Measurements from ENCODE around the gene ACAD9.
"Not testable (repeated sequence)": the region's sequence is repeated elsewhere in the genome, so short reads cannot be mapped to it uniquely, and the experiment has no call there.

ACAD9 gene

GRCh38 chr3:128879125-128879969 lies at the start of gene ACAD9:
Gene ACAD9, plus strand, starts transcription at chr3:128879620. Its CDS starts 72 bp downstream, at chr3:128879692.
- DNase-seq: peak; percentile 100

GRCh38 chr3:128829925-128830625 lies 49.3 kb upstream of the ACAD9 start:
- DNase-seq: not testable (repeated sequence)

GRCh38 chr3:128830762-128831161 lies 48.7 kb upstream of the ACAD9 start:
- not testable (repeated sequence) for DNase-seq

GRCh38 chr3:128832979-128833378 lies 46.4 kb upstream of the ACAD9 start:
- not testable (repeated sequence) for DNase-seq

- DNase-seq: no peak
These were observed 44.3 kb upstream of the ACAD9 start for GRCh38 chr3:128835096-128835495.

GRCh38 chr3:128841926-128842920 lies 37.2 kb upstream of the ACAD9 start:
- DNase-seq: no peak

- DNase-seq: no peak
These were observed 34.9 kb upstream of the ACAD9 start for GRCh38 chr3:128844502-128844901.

GRCh38 chr3:128845119-128845777 lies 34.2 kb upstream of the ACAD9 start:
- DNase-seq: no peak

GRCh38 chr3:128845778-128846485 lies 33.5 kb upstream of the ACAD9 start:
- peak; percentile 91 for DNase-seq

GRCh38 chr3:128846486-128846891 lies 32.9 kb upstream of the ACAD9 start:
- no peak for DNase-seq

GRCh38 chr3:128847666-128848370 lies 31.6 kb upstream of the ACAD9 start:
- no peak for DNase-seq

GRCh38 chr3:128848936-128849335 lies 30.5 kb upstream of the ACAD9 start:
- DNase-seq: no peak

GRCh38 chr3:128849911-128850455 lies 29.4 kb upstream of the ACAD9 start:
- no peak for DNase-seq

GRCh38 chr3:128850544-128850943 lies 28.9 kb upstream of the ACAD9 start:
- DNase-seq: no peak

GRCh38 chr3:128851601-128852000 lies 27.8 kb upstream of the ACAD9 start:
- no peak for DNase-seq

- DNase-seq: no peak
These were observed 25.6 kb upstream of the ACAD9 start for GRCh38 chr3:128853826-128854225.

- DNase-seq: no peak
These were observed 24.9 kb upstream of the ACAD9 start for GRCh38 chr3:128854475-128854874.

- no peak for DNase-seq
These were observed 23.9 kb upstream of the ACAD9 start for GRCh38 chr3:128855569-128855968.

- DNase-seq: no peak
These were observed 21.3 kb upstream of the ACAD9 start for GRCh38 chr3:128858167-128858566.

- no peak for DNase-seq
These were observed 19.8 kb upstream of the ACAD9 start for GRCh38 chr3:128859630-128860029.

GRCh38 chr3:128861491-128861890 lies 17.9 kb upstream of the ACAD9 start:
- no peak for DNase-seq
